ENCODE measurements around the gene RBFOX2. TPM values are rescaled to one million over a fixed set of nuclear protein-coding genes. Genes with fewer than 3 reads are reported as not detected.

RBFOX2 gene
- total and polyA plus RNA-seq, 2 donors (not counting 1 experiment from before 2014, with no cell fraction given) = 173 to 190 TPM

- Histone ChIP-seq H3K4me2 (ENCODE audit: extremely low read depth, insufficient read depth, low read length) (no peak overlapping the region), H3K4me3 (replicated peaks in 1 of 4; ENCODE audit: control extremely low read depth in 1 of 4, insufficient read depth in 1 of 4, low read depth in 3 of 4, low read length in 4 of 4) (no peak overlapping the region), H3K9me3 (ENCODE audit: control insufficient read depth, insufficient read depth, low read depth, low read length) (no peaks in the 10 kb centered on the region), H3K36me3 (ENCODE audit: control insufficient read depth, insufficient read depth, low read length) (no peaks in the 10 kb centered on the region), H3K27ac (ENCODE audit: insufficient read depth, low read length) (no peak overlapping the region), H2AFZ (ENCODE audit: low read length) (no peak overlapping the region), H3K79me2 (ENCODE audit: control insufficient read depth, insufficient read depth, low read length) (peaks cover 60% of the 10 kb centered on the region), H4K20me1 (ENCODE audit: control insufficient read depth, extremely low read depth, insufficient read depth, low read length) (no peaks in the 10 kb centered on the region), H3K27me3 (ENCODE audit: control insufficient read depth, insufficient read depth, low read length) (no peaks in the 10 kb centered on the region), H3K4me1 (ENCODE audit: control insufficient read depth, extremely low read depth, insufficient read depth, low read length) (peaks cover 33% of the 10 kb centered on the region), H3K9ac (ENCODE audit: insufficient read depth, low read length) (no peak overlapping the region)
- no peak for TF ChIP-seq EZH2 (IDR thresholded peaks at IDR 0.05; ENCODE audit: low read length, missing control alignments)
- TF ChIP-seq CTCF (conservative IDR thresholded peaks at IDR 0.05 in 1 of 2, IDR thresholded peaks at IDR 0.05 in 1 of 2; ENCODE audit: low read depth in 1 of 2, low read length in 2 of 2) = no peak
- no peak for DNase-seq (ENCODE audit: low read depth in 2 of 2)
These were observed 109.6 kb downstream of the RBFOX2 start for GRCh38 chr22:35919002-35919542.

GRCh38 chr22:35918456-35918855 is 110.2 kb downstream of the RBFOX2 start:
- Histone ChIP-seq H3K4me1 (ENCODE audit: control insufficient read depth, extremely low read depth, insufficient read depth, low read length) (peaks cover 34% of the 10 kb centered on the region), H3K79me2 (ENCODE audit: control insufficient read depth, insufficient read depth, low read length) (peaks cover 61% of the 10 kb centered on the region), H3K9me3 (ENCODE audit: control insufficient read depth, insufficient read depth, low read depth, low read length) (no peaks in the 10 kb centered on the region), H3K27me3 (ENCODE audit: control insufficient read depth, insufficient read depth, low read length) (no peaks in the 10 kb centered on the region), H3K4me3 (replicated peaks in 1 of 4; ENCODE audit: control extremely low read depth in 1 of 4, insufficient read depth in 1 of 4, low read depth in 3 of 4, low read length in 4 of 4) (no peak overlapping the region), H3K9ac (ENCODE audit: insufficient read depth, low read length) (no peak overlapping the region), H3K4me2 (ENCODE audit: extremely low read depth, insufficient read depth, low read length) (no peak overlapping the region), H2AFZ (ENCODE audit: low read length) (no peak overlapping the region), H4K20me1 (ENCODE audit: control insufficient read depth, extremely low read depth, insufficient read depth, low read length) (no peaks in the 10 kb centered on the region), H3K27ac (ENCODE audit: insufficient read depth, low read length) (no peak overlapping the region), H3K36me3 (ENCODE audit: control insufficient read depth, insufficient read depth, low read length) (no peaks in the 10 kb centered on the region)
- TF ChIP-seq EZH2 (IDR thresholded peaks at IDR 0.05; ENCODE audit: low read length, missing control alignments) (no peak), CTCF (conservative IDR thresholded peaks at IDR 0.05 in 1 of 2, IDR thresholded peaks at IDR 0.05 in 1 of 2; ENCODE audit: low read depth in 1 of 2, low read length in 2 of 2) (no peak)
- no peak for DNase-seq (ENCODE audit: low read depth in 2 of 2)

GRCh38 chr22:35917651-35918050 is 111.0 kb downstream of the RBFOX2 start:
- Histone ChIP-seq H3K4me2 (ENCODE audit: extremely low read depth, insufficient read depth, low read length) (no peak overlapping the region), H2AFZ (ENCODE audit: low read length) (no peak overlapping the region), H3K4me3 (replicated peaks in 1 of 4; ENCODE audit: control extremely low read depth in 1 of 4, insufficient read depth in 1 of 4, low read depth in 3 of 4, low read length in 4 of 4) (no peak overlapping the region), H3K9me3 (ENCODE audit: control insufficient read depth, insufficient read depth, low read depth, low read length) (no peaks in the 10 kb centered on the region), H3K79me2 (ENCODE audit: control insufficient read depth, insufficient read depth, low read length) (peaks cover 58% of the 10 kb centered on the region), H3K36me3 (ENCODE audit: control insufficient read depth, insufficient read depth, low read length) (no peaks in the 10 kb centered on the region), H3K27ac (ENCODE audit: insufficient read depth, low read length) (no peak overlapping the region), H4K20me1 (ENCODE audit: control insufficient read depth, extremely low read depth, insufficient read depth, low read length) (no peaks in the 10 kb centered on the region), H3K9ac (ENCODE audit: insufficient read depth, low read length) (no peak overlapping the region), H3K27me3 (ENCODE audit: control insufficient read depth, insufficient read depth, low read length) (no peaks in the 10 kb centered on the region), H3K4me1 (ENCODE audit: control insufficient read depth, extremely low read depth, insufficient read depth, low read length) (peaks cover 30% of the 10 kb centered on the region)
- TF ChIP-seq CTCF (conservative IDR thresholded peaks at IDR 0.05 in 1 of 2, IDR thresholded peaks at IDR 0.05 in 1 of 2; ENCODE audit: low read depth in 1 of 2, low read length in 2 of 2) = no peak
- TF ChIP-seq EZH2 (IDR thresholded peaks at IDR 0.05; ENCODE audit: low read length, missing control alignments) = no peak
- DNase-seq (ENCODE audit: low read depth in 2 of 2) = no peak

Data from fibroblast of lung (primary cell).